NCI-H510A treated with DMSO at 0.1 percent for 48 hours (cell line): ENCODE data around the gene ZFPM1.
"Not testable (repeated sequence)": the region's sequence is repeated elsewhere in the genome, so short reads cannot be mapped to it uniquely, and the experiment has no call there.

Experiments
- DNase-seq: peaks from one replicate; lab custom pipeline; 2025; lab: John Stamatoyannopoulos, UW

Gene ZFPM1

GRCh38 chr16:88514526-88515232 is 61.6 kb downstream of the ZFPM1 start:
- no peak for DNase-seq

DNA sequence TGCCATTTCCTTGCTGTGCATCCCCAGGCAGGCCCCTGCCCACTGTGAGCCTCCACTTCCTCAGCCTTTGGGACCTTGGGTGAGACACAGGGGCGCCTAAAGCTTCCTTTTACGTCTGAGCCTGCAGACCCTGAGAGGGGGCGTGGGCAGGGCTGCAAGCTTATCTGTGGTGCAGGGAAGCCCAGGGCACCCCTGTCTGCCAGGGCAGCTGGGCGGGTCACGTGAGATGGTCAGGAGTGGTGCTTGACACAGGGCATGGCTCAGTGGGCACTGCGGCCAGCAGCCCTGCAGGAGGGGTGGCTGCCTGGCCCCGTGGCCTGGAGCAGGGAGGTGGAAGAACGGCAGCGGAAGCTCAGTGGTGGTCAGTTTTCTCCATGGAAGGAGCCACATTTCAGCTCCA is 62.3 kb downstream of the ZFPM1 start:
- DNase-seq, result no peak

GRCh38 chr16:88515925-88516594 is 63.0 kb downstream of the ZFPM1 start:
- DNase-seq, result no peak

DNA sequence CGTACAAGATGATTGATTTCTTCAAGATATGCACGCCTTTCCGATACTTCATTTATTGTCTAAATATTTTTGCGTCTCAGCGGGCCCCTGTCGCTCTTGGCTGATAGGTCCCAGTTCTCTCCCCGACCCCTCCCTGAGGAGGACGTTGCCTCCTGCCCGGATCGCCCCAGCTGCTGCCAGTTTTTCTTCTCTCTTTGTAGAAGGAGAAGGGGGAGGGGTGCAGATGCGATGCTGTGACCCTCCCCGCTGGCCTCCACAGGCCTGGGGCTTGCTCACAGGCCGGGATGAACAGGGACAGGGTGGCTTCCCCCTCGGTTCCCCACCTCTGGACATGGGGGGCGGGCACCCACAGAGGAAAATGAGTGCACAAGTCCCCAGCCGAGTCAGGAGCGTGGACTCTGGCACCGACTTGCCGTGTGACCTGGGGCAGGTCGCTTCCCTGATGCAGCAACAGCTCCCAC is 63.6 kb downstream of the ZFPM1 start:
- no peak for DNase-seq

- DNase-seq, result not testable (repeated sequence)
These were observed 64.2 kb downstream of the ZFPM1 start for GRCh38 chr16:88517208-88517774.

DNA sequence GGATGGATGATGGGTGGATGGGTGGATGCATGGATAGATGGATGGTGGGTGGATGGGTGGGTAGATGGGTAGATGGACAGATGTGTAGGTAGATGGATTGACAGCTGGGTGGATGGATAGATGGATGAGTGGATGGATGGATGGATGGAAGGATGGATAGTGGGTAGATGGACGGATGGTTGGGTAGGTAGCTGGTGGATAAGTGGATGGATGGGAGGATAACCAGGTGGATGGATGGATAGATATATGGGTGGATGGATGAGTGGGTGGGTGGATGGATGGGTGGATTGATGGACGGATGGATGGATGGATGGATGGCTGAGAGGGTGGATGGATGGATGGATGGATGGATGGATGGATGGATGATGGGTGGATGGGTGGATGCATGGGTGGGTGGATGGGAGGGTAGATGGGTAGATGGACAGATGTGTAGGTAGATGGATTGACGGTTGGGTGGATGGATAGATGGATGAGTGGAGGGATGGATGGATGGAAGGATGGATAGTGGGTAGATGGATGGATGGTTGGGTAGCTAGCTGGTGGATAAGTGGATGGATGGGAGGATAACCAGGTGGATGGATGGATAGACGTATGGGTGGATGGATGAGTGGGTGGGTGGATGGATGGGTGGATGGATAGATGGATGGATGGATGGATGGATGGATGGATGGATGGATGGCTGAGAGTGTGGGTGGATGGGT is 65.5 kb downstream of the ZFPM1 start:
- DNase-seq, result not testable (repeated sequence)

DNA sequence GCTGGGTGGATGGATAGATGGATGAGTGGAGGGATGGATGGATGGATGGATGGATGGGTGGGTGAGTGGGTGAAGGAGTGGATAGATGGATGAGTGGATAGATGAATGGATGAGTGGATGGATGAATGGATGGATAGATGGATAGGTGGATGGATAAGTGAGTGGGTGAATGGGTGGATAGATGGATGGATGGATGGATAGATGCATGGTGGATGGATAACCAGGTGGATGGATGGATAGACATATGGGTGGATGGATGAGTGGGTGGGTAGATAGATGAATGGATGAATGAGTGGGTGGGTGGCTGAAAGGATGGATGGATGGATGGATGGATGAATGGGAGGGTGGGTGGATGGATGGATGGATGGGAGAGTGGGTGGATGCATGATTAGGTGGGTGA is 66.2 kb downstream of the ZFPM1 start:
- no peak for DNase-seq

GRCh38 chr16:88519938-88520653 is 67.0 kb downstream of the ZFPM1 start:
- DNase-seq, result no peak

GRCh38 chr16:88521674-88522073 is 68.6 kb downstream of the ZFPM1 start:
- no peak for DNase-seq

GRCh38 chr16:88522276-88522949 is 69.3 kb downstream of the ZFPM1 start:
- no peak for DNase-seq

GRCh38 chr16:88523309-88524161 is 70.5 kb downstream of the ZFPM1 start:
- no peak for DNase-seq

DNA sequence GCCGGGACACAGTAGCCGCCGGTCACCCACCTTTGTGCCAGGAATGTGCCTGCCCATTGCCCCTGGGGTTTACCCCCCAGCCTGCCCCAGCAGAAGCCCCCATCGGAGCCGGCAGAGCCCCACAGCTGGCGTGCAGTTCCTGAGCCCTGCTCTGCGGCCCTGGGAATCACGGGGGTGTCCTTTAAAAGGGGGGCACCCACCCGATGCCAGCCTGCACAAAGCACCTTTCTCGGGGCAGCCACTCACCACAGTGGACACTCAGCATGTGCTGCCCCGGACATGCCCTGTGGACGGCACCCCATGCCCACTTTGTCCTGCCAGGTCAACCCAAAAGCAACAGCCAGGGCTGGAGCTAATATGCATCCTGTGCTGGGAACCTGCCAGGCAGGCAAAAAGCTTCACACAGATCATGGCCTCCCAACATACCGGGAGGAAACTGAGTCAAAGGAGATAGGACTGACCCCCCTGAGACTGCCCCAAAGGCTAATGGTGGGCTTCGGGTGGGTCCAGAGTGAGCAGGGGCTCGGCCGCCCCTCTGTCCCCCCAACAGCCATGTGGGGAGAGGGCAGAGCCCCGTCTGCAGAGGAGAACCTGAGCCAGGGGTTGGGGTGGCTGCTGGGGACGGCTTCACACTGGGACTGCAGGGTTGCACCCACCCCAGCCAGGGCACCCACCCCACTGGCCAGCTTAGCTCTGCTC is 71.3 kb downstream of the ZFPM1 start:
- DNase-seq, result no peak

GRCh38 chr16:88524973-88525662 is 72.0 kb downstream of the ZFPM1 start:
- no peak for DNase-seq

DNA sequence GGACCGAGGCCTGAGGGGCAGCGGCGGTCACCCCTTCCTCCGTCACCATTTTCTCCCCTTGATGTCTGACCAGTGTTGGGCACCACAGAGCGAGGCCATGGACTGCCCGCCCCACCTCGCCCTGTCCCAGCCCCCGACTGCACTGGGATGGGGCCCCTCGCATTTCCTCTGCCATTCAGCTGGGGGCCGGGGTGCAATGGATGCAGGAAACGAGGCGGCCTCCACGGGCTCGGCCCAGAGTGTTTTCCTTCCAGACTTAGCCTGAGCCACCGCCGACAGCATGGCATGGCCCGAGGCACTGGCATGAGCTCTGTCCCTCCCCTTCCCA is 72.5 kb downstream of the ZFPM1 start:
- no peak for DNase-seq

GRCh38 chr16:88526008-88526905 is 73.2 kb downstream of the ZFPM1 start:
- no peak for DNase-seq

- DNase-seq, result no peak
These were observed 73.8 kb downstream of the ZFPM1 start for GRCh38 chr16:88526906-88527185.

DNA sequence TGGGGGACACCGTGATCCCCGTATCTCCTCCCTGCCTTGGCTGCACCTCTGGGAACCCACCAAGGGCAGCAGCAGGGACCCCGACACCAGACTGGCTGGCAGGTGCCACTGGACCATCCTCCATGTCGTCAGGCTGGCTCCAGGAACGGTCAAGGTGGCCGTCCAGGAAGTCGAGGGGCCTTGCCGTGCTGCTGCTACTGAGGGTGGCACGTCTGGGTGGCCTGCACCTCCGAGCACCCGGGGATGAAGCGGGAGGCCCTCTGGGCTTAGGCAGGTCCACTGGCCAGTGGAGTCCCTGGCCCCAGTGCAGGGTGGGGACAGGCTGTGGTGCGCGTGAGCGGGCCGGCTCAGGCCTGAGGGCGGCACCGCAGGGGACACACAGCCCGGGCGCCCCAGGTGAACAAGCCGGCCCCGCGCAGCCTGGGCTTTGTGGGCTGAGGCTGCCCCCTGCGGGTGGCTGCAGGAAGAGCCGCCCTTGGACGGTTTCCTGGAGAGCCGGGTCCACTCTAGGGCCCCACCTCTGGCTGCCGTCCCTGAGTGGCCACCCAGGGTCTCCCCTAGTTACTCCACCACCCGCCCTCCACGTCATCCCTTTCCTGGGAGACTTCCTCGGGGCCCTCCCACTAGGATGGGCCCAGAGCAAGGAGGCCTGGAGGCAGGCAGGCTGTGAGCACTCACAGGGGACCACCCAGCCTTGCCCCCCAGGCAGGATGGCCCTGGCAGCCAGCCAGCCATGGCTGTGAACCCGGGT is 74.3 kb downstream of the ZFPM1 start:
- no peak for DNase-seq
